Right ventricle myocardium inferior (tissue), 1 donor: ENCODE data around the gene FAM131C. TPM values are rescaled to one million over a fixed set of nuclear protein-coding genes. Genes with fewer than 3 reads are reported as not detected.
"Not testable (repeated sequence)": the region's sequence is repeated elsewhere in the genome, so short reads cannot be mapped to it uniquely, and the experiment has no call there.

ENCODE experiments used
- ATAC-seq: fragments of 200-7000 bp; cut with Tn5 transposase; one replicate; pipeline ENCODE4 v1.9.1; 2020; ENCODE audit warnings: mild to moderate bottlenecking, moderate library complexity
- DNase-seq: peaks from one replicate; pipeline ENCODE4 v3.0.0; 2021; ENCODE audit errors: missing footprints
- intact Hi-C: fragments of 100-400 bp; cut with DNase I; formaldehyde crosslinking; loops from one replicate; pipeline ENCODE4 v1.11.0; 2022
- total RNA-seq: library from RNA; stranded (reverse); fragmentation: NEBNext Ultra II Directional; extraction: Animal tissue kit (Norgen Biotek cat#: 25700); gene quantifications from one replicate; pipeline ENCODE4 v1.2.1, GENCODE V29; 2021
- donor health status: DM: no; HTN: yes; CAD: no; lungs with severe emphysema.

The FAM131C gene
- total RNA-seq, 1 donor from 2014 or later: 5.9 TPM

DNA sequence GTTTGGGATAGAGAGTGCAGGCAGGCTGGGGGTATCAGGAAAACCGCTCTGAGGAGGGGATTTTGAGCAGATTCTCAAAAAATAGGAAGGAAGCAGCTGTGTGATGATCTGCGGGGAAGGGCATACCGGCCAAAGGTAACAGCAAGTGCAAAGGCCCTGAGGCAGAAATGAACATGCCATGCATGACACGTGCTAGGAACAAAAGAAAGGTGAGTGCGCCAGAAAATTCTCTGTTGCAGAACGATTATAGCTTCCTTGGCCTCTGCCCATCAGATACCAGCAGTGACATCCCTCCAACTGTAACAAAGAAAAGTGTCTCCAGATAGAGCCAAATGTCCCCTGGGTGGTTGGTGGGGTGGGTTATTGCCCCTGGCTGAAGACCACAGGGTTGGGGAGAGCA is 37.0 kb upstream of the FAM131C start:
- DNase-seq (no peak), ATAC-seq (no peak)
- intact Hi-C loops: no loop called here

- DNase-seq (no peak), ATAC-seq (no peak)
- intact Hi-C loops: no loop called here
These were observed 36.1 kb upstream of the FAM131C start for GRCh38 chr1:16109571-16109970.

GRCh38 chr1:16107039-16107438 is 33.6 kb upstream of the FAM131C start:
- ATAC-seq, intact Hi-C loops, DNase-seq: not testable (repeated sequence)

GRCh38 chr1:16101623-16102022 is 28.2 kb upstream of the FAM131C start:
- intact Hi-C loops: no loop called here
- ATAC-seq (no peak), DNase-seq (no peak)

DNA sequence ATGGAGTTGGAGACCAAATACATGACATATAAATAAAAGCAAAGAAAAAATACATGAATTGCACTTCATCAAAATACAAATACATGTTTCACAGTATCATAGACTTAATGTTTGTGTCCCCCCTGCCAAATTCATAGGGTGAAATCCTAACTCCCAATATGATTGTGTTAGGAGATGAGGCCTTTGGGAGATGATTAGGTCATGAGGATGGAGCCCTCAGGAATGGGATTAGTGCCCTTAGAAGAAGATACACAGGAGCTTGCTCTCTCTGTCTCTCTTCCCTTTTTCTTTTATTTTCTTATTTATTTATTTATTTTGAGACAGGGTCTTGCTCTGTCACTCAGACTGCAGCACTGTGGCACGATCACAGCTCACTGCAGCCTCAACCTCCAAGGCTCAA is 26.0 kb upstream of the FAM131C start:
- ATAC-seq (no peak), DNase-seq (no peak)
- intact Hi-C loops: no loop called here

- intact Hi-C loops: no loop called here
- no peak for ATAC-seq
- DNase-seq: no peak
These were observed 22.0 kb upstream of the FAM131C start for GRCh38 chr1:16095447-16095846.

DNA sequence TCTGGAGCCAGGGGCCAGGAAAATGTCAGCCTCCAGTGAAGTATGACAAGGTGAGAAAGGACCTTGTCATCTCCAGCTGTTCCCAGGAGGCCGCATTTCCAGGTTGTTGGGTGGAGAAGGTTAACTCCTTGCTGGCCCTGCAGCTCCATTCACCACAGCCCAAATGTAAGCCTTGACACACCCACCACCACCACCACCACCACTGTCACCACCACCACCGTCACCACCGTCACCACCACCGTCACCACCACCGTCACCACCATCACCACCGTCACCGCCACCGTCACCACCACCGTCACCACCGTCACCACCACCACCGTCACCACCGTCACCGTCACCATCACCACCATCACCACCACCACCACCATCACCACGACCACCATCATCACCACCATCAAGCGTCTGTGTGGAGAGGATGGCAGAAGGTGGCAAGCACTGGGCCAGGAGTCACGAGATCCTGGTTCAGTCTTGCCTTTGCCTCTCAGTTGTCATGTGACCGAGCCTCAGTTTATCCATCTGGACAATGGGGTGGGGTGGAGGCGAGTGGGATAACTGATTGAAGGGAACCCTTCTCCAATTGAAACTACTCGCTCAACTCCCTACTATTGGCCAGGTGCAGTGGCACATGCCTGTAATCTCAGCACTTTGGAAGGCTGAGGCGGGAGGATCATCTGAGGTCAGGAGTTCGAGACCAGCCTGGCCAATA is 21.2 kb upstream of the FAM131C start:
- intact Hi-C loops: loop anchor here (5.0 kb wide), 1 partner anchor 33 kb away; no protein-coding TSS in a partner anchor
- DNase-seq (no peak), ATAC-seq (no peak)

DNA sequence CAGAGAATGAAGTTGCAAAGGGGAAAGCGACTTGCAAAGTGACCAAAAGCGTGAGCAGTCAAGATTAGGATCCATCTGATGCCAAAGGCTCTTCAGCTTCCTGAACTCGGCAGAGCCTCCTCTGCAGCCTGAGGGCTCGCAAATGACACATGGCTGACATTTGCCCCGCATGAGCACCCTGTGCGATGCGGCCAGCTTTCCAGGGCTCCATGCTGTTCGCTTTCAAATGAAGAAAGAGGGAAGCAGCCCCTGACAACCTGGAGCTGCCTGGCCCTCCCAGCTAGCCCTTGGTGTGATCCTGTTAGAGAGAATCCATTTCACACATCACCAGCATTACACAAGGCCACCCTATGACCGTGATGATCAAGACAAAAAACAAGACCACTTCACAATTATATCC is 20.2 kb upstream of the FAM131C start:
- DNase-seq (no peak), ATAC-seq (no peak)
- intact Hi-C loops: loop anchor here (5.0 kb wide), 1 partner anchor 34 kb away; no protein-coding TSS in a partner anchor

GRCh38 chr1:16092923-16093511 is 19.6 kb upstream of the FAM131C start:
- intact Hi-C loops: loop anchor here (5.0 kb wide), 1 partner anchor 34 kb away; no protein-coding TSS in a partner anchor
- ATAC-seq (no peak), DNase-seq (no peak)

GRCh38 chr1:16092097-16092922 is 18.9 kb upstream of the FAM131C start:
- ATAC-seq (no peak), DNase-seq (no peak)
- intact Hi-C loops: loop anchor here (5.0 kb wide), 1 partner anchor 35 kb away; no protein-coding TSS in a partner anchor

GRCh38 chr1:16091296-16091695 is 17.8 kb upstream of the FAM131C start:
- ATAC-seq: no peak
- no peak for DNase-seq
- intact Hi-C loops: loop anchor here (5.0 kb wide), 1 partner anchor 36 kb away; no protein-coding TSS in a partner anchor

DNA sequence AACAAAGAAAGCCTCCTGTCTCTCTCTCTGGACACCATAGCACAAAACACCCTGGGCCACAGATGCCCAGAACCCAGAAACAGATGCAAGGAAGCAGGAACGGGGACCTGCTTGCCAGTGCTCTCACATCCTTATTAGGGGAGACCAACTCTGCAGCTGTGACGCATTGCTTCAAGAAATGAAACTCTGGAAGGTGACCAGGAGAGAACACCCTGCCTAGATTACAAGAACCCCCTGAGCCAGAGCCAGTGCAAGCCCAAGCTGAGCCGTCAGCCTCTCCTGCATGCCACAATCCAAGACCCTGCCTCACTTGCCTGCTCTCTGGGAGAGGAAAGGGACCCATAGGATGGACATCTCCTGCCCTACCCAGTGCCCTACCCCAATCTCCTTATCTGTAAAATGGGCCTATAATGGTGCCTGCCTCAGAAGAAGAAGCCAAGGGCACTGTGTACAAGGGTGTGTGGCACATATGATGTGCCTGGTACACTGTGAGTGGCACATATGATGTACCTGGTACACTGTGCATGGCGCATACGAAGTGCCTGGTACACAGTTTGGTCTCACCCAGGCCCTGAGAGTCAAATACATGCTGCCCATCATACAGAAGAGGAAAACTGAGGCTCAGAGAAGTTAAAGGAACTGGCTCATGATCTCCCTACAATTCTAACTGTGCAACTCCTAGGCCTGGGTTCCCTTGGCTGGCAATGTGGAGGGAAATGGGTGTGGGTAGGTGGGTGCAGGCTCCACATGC is 16.8 kb upstream of the FAM131C start:
- ATAC-seq: no peak
- DNase-seq: no peak
- intact Hi-C loops: loop anchor here (5.0 kb wide), 1 partner anchor 37 kb away; no protein-coding TSS in a partner anchor

DNA sequence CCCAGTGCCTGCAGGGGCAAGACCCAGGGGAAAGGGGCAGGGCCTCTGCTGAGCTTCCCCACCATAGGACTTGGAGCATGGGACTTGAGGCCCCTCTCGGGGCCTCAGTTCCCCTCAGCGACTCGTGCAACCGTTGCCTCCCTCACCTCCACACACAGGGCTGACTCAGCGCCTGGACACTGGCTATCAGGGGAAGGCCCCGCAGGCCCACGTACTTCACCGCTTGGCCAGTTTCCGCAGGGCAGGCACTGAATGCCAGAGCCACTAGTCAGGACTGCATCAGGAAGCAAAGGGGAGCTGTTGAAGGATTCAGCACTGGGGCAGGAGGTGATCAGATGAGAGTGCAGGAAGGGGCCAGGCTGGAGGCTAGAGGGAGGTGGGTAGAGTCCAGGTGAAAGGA is 15.5 kb upstream of the FAM131C start:
- DNase-seq: no peak
- intact Hi-C loops: no loop called here
- no peak for ATAC-seq

DNA sequence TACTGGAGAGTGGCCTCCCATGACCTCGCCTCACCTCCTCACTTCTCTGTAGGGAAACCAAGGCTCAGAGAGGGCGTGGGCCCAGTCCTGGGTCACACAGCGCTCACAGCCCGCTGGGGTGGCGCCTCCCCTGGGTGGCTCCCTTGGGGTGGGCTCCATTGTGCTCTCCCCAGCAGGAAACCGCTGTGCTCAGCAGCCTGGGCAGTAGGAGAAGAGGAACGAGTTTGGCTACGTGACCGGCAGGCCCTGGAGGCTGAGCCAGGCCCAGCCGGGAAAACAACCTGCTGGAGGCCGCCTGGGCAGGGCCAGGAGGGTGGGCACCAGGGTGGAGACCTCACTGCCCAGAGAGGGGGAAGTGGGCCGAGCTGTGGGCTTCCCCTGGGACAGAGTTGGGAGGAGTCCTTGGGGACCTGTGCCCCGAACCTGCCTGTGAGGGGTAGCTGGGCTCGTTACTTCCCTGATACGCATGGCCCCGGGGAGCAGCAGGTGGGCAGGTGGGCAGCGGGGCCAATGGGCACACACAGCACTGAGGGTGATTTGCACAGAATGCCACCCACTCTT is 15.0 kb upstream of the FAM131C start:
- intact Hi-C loops: no loop called here
- DNase-seq: no peak
- ATAC-seq: no peak

DNA sequence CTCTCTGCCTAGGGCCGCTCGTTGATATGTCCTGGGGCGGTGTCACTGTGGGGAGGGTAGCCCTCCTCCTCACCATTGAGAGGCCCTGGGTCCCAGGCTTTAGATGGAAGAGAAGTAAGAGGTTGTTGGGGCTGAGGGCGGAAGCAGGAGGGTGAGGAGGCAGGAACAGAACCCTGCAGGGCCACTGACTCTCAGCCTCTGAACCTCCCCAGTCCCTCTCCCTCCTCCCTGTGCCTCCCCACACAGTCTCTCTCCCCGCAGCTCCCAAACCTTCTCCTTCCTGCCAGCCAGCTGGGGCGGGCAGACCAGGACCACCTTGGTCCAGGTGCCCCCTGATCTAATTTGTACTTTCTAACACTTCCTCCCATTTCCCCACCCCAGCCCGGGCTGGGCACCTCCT is 14.3 kb upstream of the FAM131C start:
- DNase-seq (no peak), ATAC-seq (no peak)
- intact Hi-C loops: no loop called here

DNA sequence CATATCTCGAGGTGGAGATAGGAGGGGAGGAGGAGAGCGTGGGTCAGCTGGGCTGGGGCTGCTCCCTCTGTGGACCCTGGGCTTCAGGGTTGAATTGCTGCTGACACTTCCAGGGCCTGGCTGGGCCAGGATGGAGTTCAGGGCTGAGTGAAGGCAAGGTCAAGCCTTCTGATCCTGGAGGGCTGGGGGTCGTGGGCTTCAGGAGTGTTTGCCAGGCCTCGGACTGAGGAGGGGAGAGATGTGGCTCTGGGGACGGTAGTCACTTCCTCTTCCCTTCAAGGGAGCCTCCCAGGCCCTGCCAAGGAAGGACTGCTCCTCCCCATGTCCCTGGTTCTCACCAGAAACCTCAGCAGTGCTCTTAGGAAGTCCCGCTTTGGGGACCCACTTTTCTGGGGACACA is 12.1 kb upstream of the FAM131C start:
- no peak for ATAC-seq
- intact Hi-C loops: no loop called here
- DNase-seq: no peak

DNA sequence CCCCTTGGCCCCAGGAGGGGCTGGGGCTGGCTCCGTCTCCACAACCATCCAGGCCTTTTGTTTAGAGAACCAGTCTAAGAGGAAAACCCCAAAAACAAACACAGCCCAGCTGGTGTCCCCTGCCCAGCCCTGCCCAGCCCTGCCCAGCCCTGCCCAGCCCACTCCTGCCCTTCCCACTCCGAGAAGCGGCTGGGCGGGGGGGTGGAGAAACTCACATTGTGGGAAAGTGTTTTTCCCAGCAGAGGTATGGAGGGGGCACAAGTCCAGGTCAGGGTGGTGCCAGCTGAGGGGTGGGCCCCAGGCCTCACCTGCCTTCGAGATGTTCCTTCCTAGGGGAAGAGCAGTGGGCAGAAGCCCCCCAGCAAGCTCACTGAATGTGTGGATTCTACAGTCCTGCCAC is 10.0 kb upstream of the FAM131C start:
- intact Hi-C loops: loop anchor here (2.0 kb wide), 1 partner anchor 71 kb away; no protein-coding TSS in a partner anchor
- no peak for DNase-seq
- no peak for ATAC-seq

GRCh38 chr1:16082283-16083038 is 9.0 kb upstream of the FAM131C start:
- ATAC-seq: peak; percentile 40
- peak; percentile 82 for DNase-seq
- intact Hi-C loops: loop anchor here (2.0 kb wide), 1 partner anchor 72 kb away; no protein-coding TSS in a partner anchor
